SW480 (cell line): ENCODE results near the gene CASKIN2.
A peak's percentile ranks its signal among the peaks of the same experiment; 100 is the strongest.
"Not testable (repeated sequence)": the region's sequence is repeated elsewhere in the genome, so short reads cannot be mapped to it uniquely, and the experiment has no call there.

ENCODE experiments used
- DNase-seq: peaks from one replicate; pipeline ENCODE4 v3.0.0-alpha.2; 2016; ENCODE audit warnings: low spot score

The CASKIN2 gene

DNA sequence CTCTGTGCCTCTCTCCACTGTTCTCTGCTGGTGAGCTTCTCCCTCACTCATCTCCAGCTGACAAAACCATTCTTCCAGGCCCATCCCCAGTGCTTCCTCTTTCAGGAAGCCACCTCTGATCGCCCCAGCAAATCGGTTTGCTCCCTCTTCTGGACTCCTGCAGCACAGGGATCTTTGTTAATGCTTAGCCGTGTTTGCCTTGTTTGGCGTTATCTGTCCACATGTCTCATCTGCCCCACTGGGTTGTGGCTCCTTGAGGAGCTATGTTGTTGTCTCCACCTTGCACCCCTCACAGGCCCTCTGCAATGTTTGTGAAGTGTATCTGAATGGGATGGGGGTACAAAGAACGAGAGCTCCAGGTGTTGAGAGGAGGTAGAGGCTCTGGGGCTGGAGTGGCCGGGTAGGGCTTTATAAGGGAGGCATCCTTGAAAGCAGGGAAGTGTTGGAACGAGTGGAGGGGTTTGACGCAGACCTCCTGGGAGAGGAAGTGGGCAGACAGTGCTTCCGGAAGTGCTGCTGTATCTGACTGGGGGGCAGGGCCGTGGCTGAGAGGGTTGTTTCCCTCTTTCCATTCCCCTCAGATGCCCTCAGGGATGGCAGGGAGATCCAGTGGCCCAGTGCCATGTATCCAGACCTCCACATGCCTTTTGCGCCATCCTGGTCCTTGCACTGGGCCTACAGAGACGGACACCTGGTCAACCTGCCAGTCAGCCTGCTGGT lies 27.8 kb downstream of the CASKIN2 start:
- DNase-seq = no peak

DNA sequence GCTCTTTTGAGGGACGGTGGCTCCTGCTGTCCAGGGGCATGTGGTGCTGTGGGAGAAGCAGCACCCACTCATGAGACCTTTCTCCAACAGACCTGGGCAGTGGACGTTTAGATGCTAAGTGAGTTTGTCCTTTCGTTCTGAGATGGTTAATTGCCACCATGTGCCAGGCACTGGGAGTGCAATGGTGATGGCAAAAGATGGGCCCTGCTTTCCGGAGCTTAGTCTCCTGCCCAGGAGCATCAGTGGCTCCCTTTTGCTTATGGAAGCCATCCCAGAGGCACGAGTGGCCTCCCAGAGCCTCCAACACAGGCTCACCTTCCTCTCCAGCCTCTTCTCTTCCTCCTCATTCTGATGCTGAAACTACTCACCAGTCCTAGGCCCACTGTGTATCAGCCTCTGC lies 28.4 kb downstream of the CASKIN2 start:
- no peak for DNase-seq

DNA sequence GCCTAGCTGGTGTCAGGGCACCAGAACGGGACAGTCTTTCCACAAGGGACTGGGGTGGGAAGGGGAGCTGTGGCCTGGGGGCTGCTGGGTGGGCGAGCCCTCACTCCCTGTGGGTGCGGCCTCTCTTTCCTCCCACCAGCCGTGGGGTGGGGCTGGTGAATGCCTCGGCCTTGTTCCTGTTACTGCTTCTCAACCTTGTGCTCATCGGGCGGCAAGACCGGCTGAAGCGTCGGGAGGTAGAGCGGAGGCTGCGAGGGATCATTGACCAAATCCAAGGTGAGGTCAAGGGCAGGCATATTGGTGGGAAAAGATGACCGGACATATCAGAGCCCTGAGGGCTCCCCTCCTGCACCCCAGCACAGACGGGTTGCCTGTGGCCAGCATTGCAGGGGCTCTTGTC lies 29.2 kb downstream of the CASKIN2 start:
- no peak for DNase-seq

DNA sequence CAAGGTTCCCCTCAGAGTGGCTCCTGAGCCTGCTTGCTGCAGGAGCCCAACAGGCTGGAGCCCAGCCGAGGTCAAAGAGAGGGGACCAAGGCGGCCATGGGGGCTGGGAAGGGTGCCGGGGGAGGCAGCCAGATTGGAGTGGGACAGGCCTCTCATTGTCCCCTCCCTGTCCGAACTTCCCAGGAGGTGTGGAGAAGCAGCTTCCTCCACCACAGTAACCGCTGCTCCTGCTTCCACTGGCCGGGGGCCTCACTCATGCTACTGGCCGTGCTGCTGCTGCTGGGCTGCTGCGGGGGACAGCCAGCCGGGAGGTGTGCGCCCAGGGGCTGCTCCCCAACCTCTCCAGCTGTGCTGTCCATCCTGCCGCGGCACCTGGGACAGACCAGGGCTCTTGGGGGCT lies 29.6 kb downstream of the CASKIN2 start:
- no peak for DNase-seq

DNA sequence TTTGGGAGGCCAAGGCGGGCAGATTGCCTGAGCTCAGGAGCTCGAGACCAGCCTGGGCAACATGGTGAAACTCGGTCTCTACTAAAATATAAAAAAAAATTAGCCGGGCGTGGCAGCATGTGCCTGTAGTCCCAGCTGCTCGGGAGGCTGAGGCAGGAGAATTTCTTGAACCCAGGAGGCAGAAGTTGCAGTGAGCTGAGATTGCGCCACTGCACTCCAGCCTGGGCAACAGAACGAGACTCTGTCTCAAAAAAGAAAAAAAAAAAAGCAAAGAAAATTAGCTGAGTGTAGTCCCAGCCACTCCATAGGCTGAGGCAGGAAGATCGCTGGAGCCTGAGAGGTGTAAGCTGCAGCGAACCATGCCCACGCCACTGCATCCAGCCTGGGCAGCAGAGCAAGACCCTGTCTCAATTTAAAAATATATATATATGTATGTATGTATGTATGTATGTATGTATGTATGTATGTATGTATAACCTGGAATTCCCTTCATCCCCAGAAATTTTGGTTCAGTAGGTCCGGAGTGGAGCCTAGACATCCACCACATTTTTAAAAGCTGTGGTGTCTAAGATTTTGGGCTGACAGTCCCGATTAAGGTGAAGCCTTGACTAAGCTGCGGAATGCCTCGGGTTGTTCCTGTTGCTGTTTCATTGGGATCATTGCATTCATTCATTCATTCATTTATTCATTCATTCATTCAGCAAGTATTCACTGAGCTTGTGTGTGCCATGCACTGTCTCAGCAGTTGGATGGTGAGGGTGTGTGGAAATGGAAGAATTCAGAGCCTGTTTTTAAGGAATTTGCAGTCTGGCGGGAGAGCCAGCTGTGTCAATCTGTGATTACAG lies 33.0 kb downstream of the CASKIN2 start:
- no peak for DNase-seq

DNA sequence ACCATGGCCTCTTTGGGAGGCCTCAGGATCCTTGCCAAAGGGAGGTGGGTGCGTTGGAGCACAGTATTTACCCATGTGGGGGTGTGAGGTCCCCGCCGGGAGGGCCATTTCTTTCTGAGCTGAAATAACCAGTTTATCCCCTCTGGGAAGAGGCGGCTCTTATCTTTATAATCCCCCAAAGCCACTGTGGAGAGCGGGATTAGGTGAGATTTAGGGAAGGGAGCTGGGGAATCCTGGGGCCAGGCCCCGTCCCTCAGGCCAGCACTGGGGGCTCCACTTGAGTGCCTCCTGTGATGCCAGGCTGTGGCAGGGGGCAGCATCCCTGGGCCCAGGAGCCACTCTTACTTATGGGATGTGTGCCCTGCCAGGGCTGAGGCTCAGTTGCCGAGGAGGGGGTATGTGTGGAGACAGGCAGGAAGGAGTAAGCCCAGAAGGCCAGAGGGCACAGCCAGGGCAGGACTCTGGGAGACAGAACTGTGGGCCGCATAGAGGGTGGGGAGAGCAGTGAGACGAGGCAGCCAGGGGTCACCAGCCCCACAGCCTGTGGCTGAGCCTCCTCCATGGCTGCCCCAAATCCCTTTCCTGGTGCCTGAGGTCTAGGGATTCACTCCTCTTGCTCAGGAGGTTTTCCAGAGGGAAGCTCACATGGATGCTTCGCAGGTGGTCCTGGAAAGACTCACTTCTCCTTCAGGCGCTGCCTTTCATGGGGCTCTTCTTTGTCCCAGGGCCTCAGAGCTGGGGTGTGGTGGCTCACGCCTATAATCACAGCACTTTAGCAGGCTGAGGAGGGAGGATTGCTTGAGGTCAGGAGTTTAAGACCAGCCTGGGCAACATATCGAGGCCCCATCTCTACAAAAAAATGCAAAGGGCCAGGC lies 33.9 kb downstream of the CASKIN2 start:
- DNase-seq = no peak

DNA sequence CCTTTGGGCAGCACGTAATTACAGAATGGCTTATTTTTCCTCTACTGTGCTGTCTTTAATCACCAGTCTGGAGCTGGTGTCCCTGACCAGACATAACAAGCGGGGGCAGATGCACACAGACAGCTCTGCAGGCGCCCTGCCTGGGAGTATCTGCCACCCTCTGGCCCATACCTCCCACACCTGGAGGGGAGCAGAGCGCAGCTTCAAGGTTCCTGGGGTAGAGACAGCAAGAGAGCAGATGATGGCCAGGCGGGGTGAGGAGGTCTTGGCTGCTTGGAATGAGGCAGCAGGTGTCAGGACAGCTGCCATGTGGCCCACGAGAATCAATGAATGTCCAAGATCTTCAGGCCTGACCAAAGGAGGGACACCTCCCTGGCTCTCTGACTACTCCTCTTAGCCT lies 35.1 kb downstream of the CASKIN2 start:
- DNase-seq = no peak

DNA sequence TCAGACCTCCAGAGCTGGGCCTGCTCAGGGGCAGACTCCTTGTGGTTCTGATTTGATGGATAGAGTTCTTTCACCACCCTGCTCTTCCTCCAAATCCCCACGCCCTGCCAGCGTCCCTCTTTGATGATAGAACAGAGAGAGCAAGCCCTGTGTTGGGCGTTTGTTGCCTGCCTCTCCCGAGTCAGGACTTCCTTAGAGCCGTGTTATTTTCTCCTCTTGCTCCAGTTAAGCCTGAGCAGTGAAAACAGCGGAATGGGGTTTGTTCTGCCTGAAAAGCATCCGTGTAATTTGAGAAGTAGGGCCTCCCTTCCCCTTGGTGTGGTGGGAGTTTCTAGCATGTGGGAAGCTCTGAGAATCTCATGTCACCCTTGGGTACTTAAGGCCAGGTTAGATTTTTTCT lies 36.8 kb downstream of the CASKIN2 start:
- DNase-seq = no peak

DNA sequence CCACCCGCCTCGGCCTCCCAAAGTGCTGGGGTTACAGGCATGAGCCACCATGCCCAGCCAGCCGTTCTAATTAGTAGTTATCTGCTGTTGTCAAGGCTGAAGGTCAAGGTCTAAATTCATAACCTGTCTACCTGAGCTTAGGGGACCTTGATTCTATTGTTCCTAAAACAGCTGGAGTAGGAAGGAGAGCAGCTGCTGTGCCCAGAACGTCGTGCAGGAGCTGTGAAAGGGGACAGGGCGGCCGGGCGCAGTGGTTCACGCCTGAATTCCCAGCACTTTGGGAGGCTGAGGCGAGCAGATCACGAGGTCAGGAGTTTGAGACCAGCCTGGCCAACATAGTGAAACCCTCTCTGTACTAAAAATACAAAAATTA lies 37.9 kb downstream of the CASKIN2 start:
- not testable (repeated sequence) for DNase-seq

DNA sequence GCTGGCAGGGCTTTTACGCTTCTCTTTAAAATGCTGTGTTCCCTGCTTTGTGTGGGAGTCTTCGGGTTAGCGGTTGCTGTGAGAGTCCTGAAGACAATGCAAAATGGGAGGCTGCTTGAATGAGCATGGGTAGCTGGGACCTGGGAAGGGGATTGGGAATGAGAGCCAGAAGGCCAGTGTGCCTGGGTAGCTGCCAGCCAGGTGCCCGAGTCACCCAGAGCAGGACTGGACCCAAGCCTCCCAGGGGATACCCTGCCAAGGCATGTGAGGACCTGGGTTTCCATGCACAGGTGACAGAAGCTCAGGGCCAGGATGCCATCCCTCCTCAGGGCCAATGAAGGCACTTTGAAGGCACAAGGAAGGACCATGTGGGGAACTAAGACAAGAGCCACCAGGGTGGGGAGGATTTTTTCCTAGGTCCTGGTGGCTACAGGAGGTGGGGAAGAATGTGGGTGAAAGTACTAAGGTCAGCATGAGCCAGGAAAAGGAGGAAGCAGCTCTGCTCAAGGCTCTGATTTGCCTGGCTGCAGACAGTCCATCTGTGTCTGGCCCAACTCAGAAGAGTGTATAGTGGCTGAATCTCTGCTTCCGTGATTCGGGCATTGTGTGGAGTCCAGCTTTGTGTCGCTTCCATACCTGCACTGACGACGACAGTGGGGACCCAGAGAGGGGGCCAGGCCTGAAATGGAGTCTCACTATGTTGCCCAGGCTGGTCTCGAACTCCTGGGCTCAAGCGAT lies 38.4 kb downstream of the CASKIN2 start:
- no peak for DNase-seq

DNA sequence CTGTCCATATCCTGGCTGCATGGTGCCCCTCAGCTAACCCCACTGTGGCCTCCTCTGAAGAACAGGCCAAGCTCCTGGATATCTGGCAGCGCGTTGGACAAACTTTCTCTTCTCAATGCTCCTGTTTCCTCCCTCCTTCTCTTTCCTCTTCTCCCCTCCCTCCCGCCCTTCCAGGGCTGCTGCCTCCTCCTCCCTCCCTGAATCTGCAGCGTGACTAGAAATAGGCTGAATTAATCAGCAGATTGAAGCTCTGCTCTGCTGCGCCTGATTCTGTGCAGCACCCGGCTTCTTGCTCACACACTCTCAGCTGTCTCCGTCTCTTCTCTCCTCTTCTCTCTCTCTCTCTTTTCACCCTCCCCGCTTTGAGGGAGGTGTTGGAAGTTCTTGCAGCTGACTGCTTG lies 39.1 kb downstream of the CASKIN2 start:
- DNase-seq = no peak

DNA sequence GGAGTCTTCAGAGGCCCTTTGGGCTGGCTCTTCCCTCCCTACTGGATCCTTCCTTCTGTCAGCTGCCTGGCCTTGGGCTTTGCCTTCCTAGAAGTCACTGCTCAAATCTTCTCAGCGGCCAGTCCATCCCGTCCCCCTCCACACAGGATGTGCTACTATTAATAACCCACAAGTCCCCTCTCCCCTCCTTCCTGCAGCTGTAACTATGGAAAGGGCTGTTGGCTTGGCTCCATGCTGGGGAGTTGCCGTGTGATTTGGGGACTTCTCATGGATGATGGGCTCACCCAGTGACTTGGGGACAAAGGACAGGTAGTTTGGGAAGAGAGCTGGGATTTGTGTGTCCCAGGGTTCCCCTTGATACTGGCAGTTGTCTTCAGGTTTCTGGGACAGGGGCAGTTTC lies 39.5 kb downstream of the CASKIN2 start:
- DNase-seq = no peak

DNA sequence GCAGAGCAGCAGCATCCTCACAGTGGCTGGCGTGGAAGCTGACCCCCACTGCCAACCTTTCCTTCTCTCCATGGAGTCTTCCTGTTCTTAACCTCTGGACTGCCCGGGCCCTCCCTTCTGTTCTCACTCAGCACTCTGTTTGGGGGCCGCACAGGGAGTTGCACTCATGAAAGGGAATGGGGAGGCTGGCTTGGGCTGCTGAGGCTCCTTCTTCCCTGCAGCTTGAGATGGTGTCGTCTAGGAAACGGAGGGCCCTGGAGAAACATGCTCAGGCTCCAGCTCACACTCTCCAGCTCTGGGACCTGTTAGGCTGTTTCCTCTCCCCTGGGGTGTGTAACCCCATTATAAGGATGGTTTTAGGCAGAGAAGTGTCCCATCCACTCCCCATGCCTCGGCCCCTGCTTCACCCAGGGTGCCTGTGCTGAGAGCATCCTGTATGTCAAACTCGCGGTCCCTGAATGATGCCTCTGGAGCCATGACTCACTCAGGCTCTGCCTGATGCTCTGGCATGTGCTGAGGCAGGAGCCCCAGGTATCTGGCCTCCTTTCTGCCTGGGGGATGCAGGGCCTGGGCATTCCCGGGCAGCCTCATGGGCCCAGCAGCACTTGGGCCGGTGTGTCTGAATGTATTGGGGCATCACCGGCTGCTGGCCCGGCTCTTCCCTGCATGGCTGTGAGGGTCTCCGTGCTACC lies 40.0 kb downstream of the CASKIN2 start:
- DNase-seq = no peak

DNA sequence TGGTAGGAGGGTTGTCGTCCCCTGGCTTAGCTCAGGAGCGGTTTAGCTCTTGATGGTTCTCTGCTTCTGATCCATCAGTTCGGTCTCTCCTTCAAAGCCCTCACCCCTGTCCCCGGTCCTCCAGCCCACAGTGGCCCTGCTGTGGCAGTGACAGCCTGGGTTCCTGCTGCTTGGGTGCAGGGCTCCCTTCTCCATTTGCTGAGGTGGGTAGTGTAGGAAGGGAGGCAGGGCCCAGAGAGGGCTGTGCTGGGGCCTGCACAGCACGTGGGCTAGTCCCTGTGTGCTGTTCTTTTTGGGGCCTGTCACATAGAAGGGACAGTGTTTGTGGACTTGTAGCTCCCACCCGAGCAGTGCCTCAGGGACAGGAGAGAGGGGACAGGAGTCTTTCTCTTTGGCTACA lies 40.6 kb downstream of the CASKIN2 start:
- DNase-seq = no peak

DNA sequence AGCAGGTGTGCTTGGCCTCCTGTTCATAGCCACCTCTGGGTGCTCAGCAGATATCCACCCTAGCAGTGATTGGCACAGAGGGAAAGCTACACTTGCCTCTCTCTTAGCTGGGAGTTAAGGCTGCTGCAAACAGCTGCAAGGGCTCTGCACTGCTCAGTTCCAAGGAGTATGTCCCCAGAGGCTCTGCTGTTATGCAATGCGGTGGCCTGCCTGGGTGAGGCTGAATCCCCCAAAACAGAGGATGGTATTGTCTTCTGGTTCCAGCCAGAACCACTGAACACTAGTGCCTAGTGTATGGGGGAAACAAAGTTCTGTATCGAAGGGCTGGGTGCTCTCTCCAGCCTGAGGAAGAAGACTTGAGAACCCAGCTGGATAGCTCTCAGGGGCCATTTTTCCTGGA lies 42.1 kb downstream of the CASKIN2 start:
- DNase-seq = no peak

DNA sequence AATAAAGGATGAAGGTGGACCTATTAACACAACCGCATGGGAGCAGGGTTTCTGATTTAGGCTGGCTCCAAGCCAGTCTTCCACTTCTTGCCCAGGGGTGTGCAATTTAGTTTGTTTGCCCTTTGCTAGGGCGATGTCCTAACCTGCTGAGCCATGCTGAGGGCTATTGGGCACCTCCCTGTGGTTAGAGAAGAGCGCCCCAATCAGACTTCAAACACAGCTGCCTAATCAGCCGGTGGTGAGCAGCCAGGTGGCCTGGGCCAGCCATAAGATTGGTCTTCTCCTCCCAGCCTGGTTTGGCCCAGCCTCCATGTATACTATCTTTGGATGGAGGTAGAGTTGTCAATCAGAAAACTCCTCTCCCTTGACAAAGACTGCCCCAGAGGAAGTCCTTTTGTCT lies 43.2 kb downstream of the CASKIN2 start:
- DNase-seq = peak; percentile 10

DNA sequence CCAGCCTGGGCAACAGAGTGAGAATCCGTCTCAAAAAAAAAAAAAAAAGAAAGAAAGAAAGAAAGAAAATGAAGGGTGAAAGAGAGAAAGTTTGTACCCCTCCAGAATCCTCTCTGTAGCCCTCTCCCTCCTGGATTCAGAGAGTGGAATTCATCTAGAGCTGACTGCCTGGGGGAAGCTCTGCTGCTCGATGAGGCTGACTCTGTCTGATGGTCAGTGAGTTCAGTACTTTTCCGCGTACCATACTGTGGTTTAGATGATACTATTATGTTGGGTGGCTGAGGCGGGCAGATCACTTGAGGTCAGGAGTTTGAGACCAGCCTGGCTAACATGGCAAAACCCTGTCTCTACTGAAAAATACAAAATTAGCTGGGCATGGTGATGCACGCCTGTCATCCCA lies 44.1 kb downstream of the CASKIN2 start:
- DNase-seq = no peak

DNA sequence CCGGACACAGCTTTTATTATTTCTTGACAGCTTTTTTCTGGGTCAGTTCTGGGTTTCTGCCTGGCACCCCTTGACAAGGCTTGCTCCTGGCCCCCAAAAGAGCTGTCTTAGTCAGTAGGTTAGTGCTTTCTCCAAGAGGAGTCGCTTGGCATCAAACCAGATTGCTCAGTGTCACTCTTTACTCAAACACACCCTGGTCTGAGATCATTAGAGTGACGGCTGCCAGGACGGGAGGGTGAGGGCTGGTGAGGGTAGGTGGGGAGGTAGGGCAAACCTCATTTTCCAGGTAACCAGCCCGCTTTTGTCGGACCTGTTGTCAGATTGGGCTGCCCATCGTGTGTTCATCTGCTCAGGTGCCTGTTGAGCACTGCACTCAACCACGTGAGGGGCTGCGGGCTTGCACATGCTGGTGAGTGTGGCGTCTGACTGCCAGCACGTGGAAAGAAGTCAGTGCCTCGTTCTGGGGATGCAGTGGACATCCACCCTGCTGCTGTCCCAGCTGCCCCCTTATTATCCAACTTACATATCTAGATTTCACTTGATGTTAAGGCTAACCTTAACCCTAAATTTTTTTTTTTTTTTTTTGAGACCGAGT lies 46.5 kb downstream of the CASKIN2 start:
- DNase-seq = no peak

DNA sequence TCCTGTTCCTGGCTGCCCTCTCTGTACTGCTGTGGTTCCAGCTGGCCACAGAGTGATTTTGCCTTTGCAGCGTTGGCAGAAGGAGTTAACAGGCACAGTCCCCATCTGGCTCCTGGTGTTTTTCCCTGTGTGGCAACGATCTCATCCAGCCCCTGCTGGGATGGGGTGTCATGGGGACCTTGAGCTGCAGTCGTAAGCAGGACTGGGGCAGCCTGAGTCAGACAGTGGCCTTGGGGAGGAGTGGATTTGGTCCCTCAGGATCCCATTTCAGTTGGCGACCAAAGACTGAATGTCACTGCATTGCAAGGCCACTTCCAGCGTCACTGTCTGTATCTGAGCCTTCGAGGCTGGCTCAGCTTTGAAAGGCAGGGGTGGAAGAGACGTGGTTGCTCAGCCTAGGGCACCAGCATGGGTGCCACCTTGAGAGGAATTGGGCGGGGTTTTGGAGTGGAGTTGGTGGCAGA lies 47.0 kb downstream of the CASKIN2 start:
- DNase-seq = no peak

DNA sequence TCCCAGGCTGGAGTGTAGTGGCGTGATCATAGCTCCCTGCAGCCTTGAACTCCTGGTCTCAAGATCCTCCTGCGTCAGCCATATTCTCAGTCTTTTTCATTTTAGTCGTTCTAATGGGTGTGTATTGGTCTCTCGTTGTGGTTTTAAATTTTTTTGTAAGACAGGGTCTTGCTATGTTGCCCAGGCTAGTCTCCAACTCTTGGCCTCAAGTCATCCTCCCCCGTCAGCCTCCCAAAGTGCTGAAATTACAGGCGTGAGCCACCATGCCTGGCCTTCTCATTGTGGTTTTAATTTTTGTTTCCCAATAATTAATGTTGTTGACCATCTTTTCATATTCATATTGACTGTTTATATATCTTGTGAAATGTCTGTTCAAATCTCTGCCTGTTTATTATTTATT lies 50.3 kb downstream of the CASKIN2 start:
- no peak for DNase-seq

DNA sequence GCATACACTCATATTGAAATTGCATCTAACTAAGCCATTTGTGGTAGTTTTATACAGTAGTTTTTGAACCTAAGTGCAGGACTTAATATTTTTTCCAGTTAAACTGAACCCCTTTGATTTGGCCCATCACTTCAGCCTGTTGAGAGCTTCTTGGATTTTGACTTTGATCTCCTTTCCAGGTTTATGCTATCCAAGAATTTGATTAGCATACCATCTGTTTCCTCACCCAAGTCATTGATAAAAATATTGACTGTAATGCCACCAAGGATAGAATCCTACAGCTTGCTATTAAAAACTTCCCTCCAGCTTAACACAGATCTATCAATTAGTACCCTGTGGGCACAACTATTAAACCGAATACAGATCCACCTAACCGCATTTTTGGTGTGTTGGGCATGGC lies 51.7 kb downstream of the CASKIN2 start:
- DNase-seq = no peak
